ENCODE data around the gene ODAD3. TPM values are rescaled to one million over a fixed set of nuclear protein-coding genes. Genes with fewer than 3 reads are reported as not detected.

Gene ODAD3
- total and polyA plus RNA-seq, 2 of the 13 experiments (the other 11 are each of a cell fraction or from before 2014, with no cell fraction given), result 0.04 to 0.08 TPM

GRCh38 chr19:11374433-11375142 is 60.3 kb downstream of the ODAD3 start, which contains the start of gene SWSAP1 (continued):
- TF ChIP-seq CREBL2 (CRISPR knock-in tag; IDR thresholded peaks at IDR 0.05; ENCODE audit: borderline replicate concordance) (peak; percentile 59; the same call in 1 of the 2 replicates), KMT2A (CRISPR knock-in tag; IDR thresholded peaks at IDR 0.05) (peak; percentile 29; the same call in 1 of the 2 replicates), TBX2 (CRISPR knock-in tag; IDR thresholded peaks at IDR 0.05; ENCODE audit: borderline replicate concordance) (peak; percentile 56; the same call in 1 of the 2 replicates), ZNF329 (CRISPR knock-in tag; IDR thresholded peaks at IDR 0.05; ENCODE audit: low read depth) (peak; percentile 89; the same call in 1 of the 2 replicates), CREB1 (IDR thresholded peaks at IDR 0.05) (peak; percentile 79), CREB1 (CRISPR knock-in tag; IDR thresholded peaks at IDR 0.05) (peak; percentile 91), MTERF4 (CRISPR knock-in tag; IDR thresholded peaks at IDR 0.05) (peak; percentile 73; the same call in 1 of the 2 replicates), MIXL1 (CRISPR knock-in tag; IDR thresholded peaks at IDR 0.05) (peak; percentile 34), ZNF446 (CRISPR knock-in tag; IDR thresholded peaks at IDR 0.05) (peak; percentile 56; the same call in 1 of the 2 replicates), ZNF687 (CRISPR knock-in tag; IDR thresholded peaks at IDR 0.05) (peak; percentile 87), KLF11 (CRISPR knock-in tag; IDR thresholded peaks at IDR 0.05) (peak; percentile 73), NR2C2 (CRISPR knock-in tag; IDR thresholded peaks at IDR 0.05; ENCODE audit: borderline replicate concordance) (peak; percentile 79), SKIL (CRISPR knock-in tag; IDR thresholded peaks at IDR 0.05; ENCODE audit: borderline replicate concordance) (peak; percentile 11; the same call in 1 of the 2 replicates), ZNF704 (CRISPR knock-in tag; IDR thresholded peaks at IDR 0.05; ENCODE audit: borderline replicate concordance) (peak; percentile 45; the same call in 1 of the 2 replicates), GABPA (IDR thresholded peaks at IDR 0.05; ENCODE audit: low read depth, low read length) (peak; percentile 44; the same call in 1 of the 2 replicates), GABPA (CRISPR knock-in tag; IDR thresholded peaks at IDR 0.05; ENCODE audit: low read depth) (peak; percentile 85), ZNF136 (CRISPR knock-in tag; IDR thresholded peaks at IDR 0.05; ENCODE audit: low read depth) (peak; percentile 60; the same call in 1 of the 2 replicates), NFKBIZ (CRISPR knock-in tag; IDR thresholded peaks at IDR 0.05) (peak; percentile 15; the same call in 1 of the 2 replicates), MXD1 (CRISPR knock-in tag; IDR thresholded peaks at IDR 0.05) (0 out of 2 replicates have a peak, but pooled peaks have one; percentile 42), MIER3 (CRISPR knock-in tag; IDR thresholded peaks at IDR 0.05; ENCODE audit: borderline replicate concordance) (peak; percentile 63; the same call in 1 of the 2 replicates)
